Measurements from ENCODE around the gene C16orf96.

- TF ChIP-seq POLR2AphosphoS5 (IDR thresholded peaks at IDR 0.05; ENCODE audit: low read depth, low read length) (no peak), ZBTB33 (IDR thresholded peaks at IDR 0.05; ENCODE audit: extremely low read depth, insufficient replicate concordance, low read length) (no peak), EZH2 (IDR thresholded peaks at IDR 0.05) (no peak), CTCF (IDR thresholded peaks at IDR 0.05 in 2 of 3, conservative IDR thresholded peaks at IDR 0.05 in 1 of 3; ENCODE audit: borderline replicate concordance in 1 of 3, insufficient read depth in 1 of 3, low read depth in 2 of 3, low read length in 2 of 3) (no peak), MAX (IDR thresholded peaks at IDR 0.05) (no peak), POLR2A (IDR thresholded peaks at IDR 0.05; ENCODE audit: borderline replicate concordance, extremely low read depth, insufficient read depth, insufficient read length) (no peak), TCF7L2 (IDR thresholded peaks at IDR 0.05; ENCODE audit: borderline replicate concordance, extremely low read depth, insufficient read depth, insufficient read length) (no peak), ATF3 (IDR thresholded peaks at IDR 0.05) (no peak), RAD21 (IDR thresholded peaks at IDR 0.05; ENCODE audit: low read depth) (no peak), SRF (IDR thresholded peaks at IDR 0.05; ENCODE audit: low read depth) (no peak), EZH2phosphoT487 (IDR thresholded peaks at IDR 0.05; ENCODE audit: borderline replicate concordance) (no peak), ZNF274 (IDR thresholded peaks at IDR 0.05; ENCODE audit: low read depth, low read length) (no peak), FOSL1 (IDR thresholded peaks at IDR 0.05; ENCODE audit: low read depth) (no peak), CEBPB (IDR thresholded peaks at IDR 0.05; ENCODE audit: low read depth) (no peak)
These were observed 22.9 kb downstream of the C16orf96 start for GRCh38 chr16:4578961-4579530.
